Endothelial cell (in vitro differentiated cells): ENCODE results near the gene AGPAT3. TPM values are rescaled to one million over a fixed set of nuclear protein-coding genes. Genes with fewer than 3 reads are reported as not detected.

ENCODE experiments used
- DNase-seq: peaks from one replicate; pipeline ENCODE4 v3.0.0; 2021; ENCODE audit warnings: low spot score
- H3K27ac Mint-ChIP-seq: one replicate; pipeline ENCODE4 v1.8.0; 2021; ENCODE audit warnings: mixed read lengths, inconsistent platforms; ENCODE audit not compliant: unreplicated experiment
- H3K27me3 Mint-ChIP-seq: one replicate; pipeline ENCODE4 v1.8.0; 2021; ENCODE audit warnings: mild to moderate bottlenecking, moderate library complexity, mixed read lengths, inconsistent platforms; ENCODE audit not compliant: unreplicated experiment
- H3K36me3 Mint-ChIP-seq: one replicate; pipeline ENCODE4 v1.8.0; 2021; ENCODE audit warnings: mild to moderate bottlenecking, low read depth, mixed read lengths, inconsistent platforms; ENCODE audit not compliant: unreplicated experiment
- H3K4me1 Mint-ChIP-seq: one replicate; pipeline ENCODE4 v1.8.0; 2021; ENCODE audit warnings: mild to moderate bottlenecking, mixed read lengths, inconsistent platforms; ENCODE audit not compliant: unreplicated experiment
- H3K4me3 Mint-ChIP-seq: one replicate; pipeline ENCODE4 v1.8.0; 2021; ENCODE audit warnings: mild to moderate bottlenecking, mixed read lengths, inconsistent platforms; ENCODE audit not compliant: unreplicated experiment
- H3K9me3 Mint-ChIP-seq: one replicate; pipeline ENCODE4 v1.8.0; 2021; ENCODE audit warnings: mixed read lengths, inconsistent platforms; ENCODE audit not compliant: unreplicated experiment
- CTCF ChIP-seq: fragments of 200-600 bp; sonication (generic); IDR thresholded peaks from one replicate; pipeline ENCODE4 v1.5.0; 2021; ENCODE audit warnings: antibody characterized with exemption; ENCODE audit not compliant: unreplicated experiment
- total RNA-seq: library from RNA; stranded (reverse); fragmentation: NEBNext Ultra II Directional; extraction: Animal tissue kit (Norgen Biotek cat#: 25700); gene quantifications from one replicate; pipeline ENCODE4 v1.2.1, GENCODE V29; 2021; ENCODE audit not compliant: unreplicated experiment

AGPAT3 gene
- total RNA-seq, 1 donor from 2014 or later: 22.6 TPM

- no peaks in the 10 kb centered on the region for H3K9me3 Mint-ChIP-seq
- no peak for DNase-seq
- H3K4me3 Mint-ChIP-seq: no peak overlapping the region
- no peak for TF ChIP-seq CTCF
- H3K36me3 Mint-ChIP-seq: peaks cover 12% of the 10 kb centered on the region
- H3K27me3 Mint-ChIP-seq: peaks cover 3% of the 10 kb centered on the region
- H3K27ac Mint-ChIP-seq: no peak overlapping the region
- H3K4me1 Mint-ChIP-seq: no peaks in the 10 kb centered on the region
Observed at GRCh38 chr21:43933680-43934079, 68.7 kb downstream of the AGPAT3 start.

GRCh38 chr21:43934116-43934515 is 69.1 kb downstream of the AGPAT3 start:
- peaks cover 3% of the 10 kb centered on the region for H3K27me3 Mint-ChIP-seq
- TF ChIP-seq CTCF: no peak
- no peak overlapping the region for H3K4me3 Mint-ChIP-seq
- no peaks in the 10 kb centered on the region for H3K9me3 Mint-ChIP-seq
- H3K4me1 Mint-ChIP-seq: no peaks in the 10 kb centered on the region
- DNase-seq: no peak
- H3K36me3 Mint-ChIP-seq: peaks cover 12% of the 10 kb centered on the region
- H3K27ac Mint-ChIP-seq: no peak overlapping the region

- TF ChIP-seq CTCF: no peak
- no peaks in the 10 kb centered on the region for H3K4me1 Mint-ChIP-seq
- no peaks in the 10 kb centered on the region for H3K9me3 Mint-ChIP-seq
- peaks cover 12% of the 10 kb centered on the region for H3K36me3 Mint-ChIP-seq
- H3K4me3 Mint-ChIP-seq: no peak overlapping the region
- H3K27ac Mint-ChIP-seq: no peak overlapping the region
- peaks cover 3% of the 10 kb centered on the region for H3K27me3 Mint-ChIP-seq
- no peak for DNase-seq
Observed at GRCh38 chr21:43934716-43935705, 70.0 kb downstream of the AGPAT3 start.

- Mint-ChIP-seq H3K4me3 (no peak overlapping the region), H3K9me3 (no peaks in the 10 kb centered on the region), H3K36me3 (peaks cover 12% of the 10 kb centered on the region), H3K27me3 (peaks cover 3% of the 10 kb centered on the region), H3K4me1 (no peaks in the 10 kb centered on the region), H3K27ac (no peak overlapping the region)
- DNase-seq: no peak
- no peak for TF ChIP-seq CTCF
Observed at GRCh38 chr21:43935711-43936110, 70.7 kb downstream of the AGPAT3 start.
